NT2/D1 (cell line): Measurements from ENCODE around the gene FYCO1.

ENCODE experiments used
- DNase-seq: peaks from one replicate; pipeline ENCODE4 v3.0.0-alpha.2; 2011; ENCODE audit warnings: low read depth, low spot score
- H3K27me3 ChIP-seq: 2 replicates; pipeline ENCODE4 v1.6.0; 2011; ENCODE audit warnings: mild to moderate bottlenecking; ENCODE audit not compliant: insufficient read length, insufficient read depth
- H3K36me3 ChIP-seq: 2 replicates; pipeline ENCODE4 v1.6.1; 2011; ENCODE audit warnings: mild to moderate bottlenecking, low read length, mixed read lengths; ENCODE audit not compliant: insufficient read depth, insufficient read length
- H3K4me1 ChIP-seq: 2 replicates; pipeline ENCODE4 v1.5.1; 2011; ENCODE audit not compliant: insufficient read depth, insufficient read length
- H3K4me3 ChIP-seq: 2 replicates; pipeline ENCODE4 v1.5.1; 2011; ENCODE audit warnings: low read depth; ENCODE audit not compliant: insufficient read length
- H3K9ac ChIP-seq: 2 replicates; pipeline ENCODE4 v1.6.0; 2011; ENCODE audit warnings: low read depth; ENCODE audit not compliant: insufficient read length
- H3K9me3 ChIP-seq: 2 replicates; pipeline ENCODE4 v1.5.1; 2011; ENCODE audit warnings: mild to moderate bottlenecking, low read length; ENCODE audit not compliant: insufficient read depth
- SUZ12 ChIP-seq: IDR thresholded peaks from 2 replicates; pipeline ENCODE4 v1.6.1; 2011; ENCODE audit not compliant: insufficient read length, insufficient read depth; ENCODE audit errors: extremely low read depth
- YY1 ChIP-seq: IDR thresholded peaks from 2 replicates; pipeline ENCODE4 v1.6.1; 2011; ENCODE audit not compliant: insufficient read length, insufficient read depth
- ZNF274 ChIP-seq: IDR thresholded peaks from 2 replicates; pipeline ENCODE4 v1.6.1; 2011; ENCODE audit warnings: mild to moderate bottlenecking, low read depth, low read length

Gene FYCO1

DNA sequence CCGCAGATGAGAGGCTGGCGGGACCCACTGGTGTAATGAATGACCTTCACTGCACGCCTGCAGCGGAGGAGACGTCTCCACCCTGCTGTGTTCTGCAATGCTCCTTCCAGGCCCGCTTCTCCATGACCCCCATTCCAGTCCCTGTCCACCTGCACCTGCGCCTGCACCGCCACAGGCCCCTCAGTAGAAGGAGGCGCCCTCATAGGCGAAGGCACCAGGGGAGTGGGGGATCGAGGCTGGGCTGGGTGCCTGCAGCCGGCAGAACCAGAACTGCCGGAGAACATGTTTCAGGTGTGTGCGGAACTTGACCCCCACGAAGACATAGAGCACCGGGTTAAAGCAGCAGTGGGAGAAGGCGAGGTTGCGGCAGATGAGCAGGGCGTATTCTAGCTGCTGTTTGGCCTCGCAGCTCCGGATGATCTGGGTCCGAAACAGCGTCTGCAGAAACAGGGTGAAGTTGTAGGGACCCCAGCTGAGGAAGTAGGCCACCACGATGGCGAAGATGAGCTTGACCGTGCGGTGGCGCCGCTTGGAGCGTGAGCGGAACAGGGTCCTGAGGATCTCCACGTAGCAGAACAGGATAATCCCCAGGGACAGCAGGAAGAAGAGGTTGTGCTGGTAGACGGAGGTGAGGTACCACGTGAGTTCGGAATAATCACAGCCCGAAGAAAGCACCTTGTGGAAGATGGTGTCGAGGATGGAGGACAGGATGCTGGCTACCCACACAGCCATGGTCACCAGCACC lies 25.3 kb upstream of the FYCO1 start:
- Histone ChIP-seq H3K4me3 (no peak overlapping the region), H3K36me3 (no peaks in the 10 kb centered on the region), H3K27me3 (no peaks in the 10 kb centered on the region), H3K4me1 (no peaks in the 10 kb centered on the region), H3K9me3 (no peaks in the 10 kb centered on the region; the same call in 1 of the 2 replicates), H3K9ac (no peak overlapping the region)
- no peak for TF ChIP-seq SUZ12
- no peak for TF ChIP-seq ZNF274
- TF ChIP-seq YY1, result no peak
- DNase-seq, result no peak

GRCh38 chr3:46019707-46020106 lies 24.1 kb upstream of the FYCO1 start:
- Histone ChIP-seq H3K27me3 (no peaks in the 10 kb centered on the region), H3K4me1 (no peaks in the 10 kb centered on the region), H3K36me3 (no peaks in the 10 kb centered on the region), H3K9ac (no peak overlapping the region), H3K4me3 (no peak overlapping the region), H3K9me3 (no peaks in the 10 kb centered on the region; the same call in 1 of the 2 replicates)
- no peak for TF ChIP-seq YY1
- no peak for TF ChIP-seq SUZ12
- no peak for DNase-seq

DNA sequence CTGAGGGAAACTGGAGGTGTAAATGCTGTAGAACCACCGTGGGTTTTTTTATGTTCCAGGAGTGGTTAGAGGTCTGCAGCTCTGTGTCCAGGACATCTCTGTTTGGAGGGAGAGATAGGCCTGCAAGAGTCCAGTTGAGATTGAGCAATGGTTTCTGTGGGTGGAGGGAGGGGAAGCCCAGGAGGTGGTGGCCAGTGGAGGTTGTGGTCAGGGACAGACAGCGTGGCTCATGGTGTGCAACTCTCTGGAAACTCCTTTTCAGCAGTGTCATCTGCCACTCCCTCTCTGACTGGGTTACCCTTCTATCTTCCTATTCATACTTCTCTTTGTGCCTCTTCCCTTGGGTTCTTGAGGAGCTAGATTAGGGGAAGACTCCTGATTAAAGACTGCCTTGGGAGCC lies 22.1 kb upstream of the FYCO1 start:
- DNase-seq, result no peak
- no peaks in the 10 kb centered on the region; the same call in 1 of the 2 replicates for H3K9me3 ChIP-seq
- H3K36me3 ChIP-seq, result no peaks in the 10 kb centered on the region
- H3K4me1 ChIP-seq, result no peaks in the 10 kb centered on the region
- H3K4me3 ChIP-seq, result no peak overlapping the region
- no peak overlapping the region for H3K9ac ChIP-seq
- TF ChIP-seq SUZ12 (no peak), YY1 (no peak), ZNF274 (no peak)
- H3K27me3 ChIP-seq, result no peaks in the 10 kb centered on the region

DNA sequence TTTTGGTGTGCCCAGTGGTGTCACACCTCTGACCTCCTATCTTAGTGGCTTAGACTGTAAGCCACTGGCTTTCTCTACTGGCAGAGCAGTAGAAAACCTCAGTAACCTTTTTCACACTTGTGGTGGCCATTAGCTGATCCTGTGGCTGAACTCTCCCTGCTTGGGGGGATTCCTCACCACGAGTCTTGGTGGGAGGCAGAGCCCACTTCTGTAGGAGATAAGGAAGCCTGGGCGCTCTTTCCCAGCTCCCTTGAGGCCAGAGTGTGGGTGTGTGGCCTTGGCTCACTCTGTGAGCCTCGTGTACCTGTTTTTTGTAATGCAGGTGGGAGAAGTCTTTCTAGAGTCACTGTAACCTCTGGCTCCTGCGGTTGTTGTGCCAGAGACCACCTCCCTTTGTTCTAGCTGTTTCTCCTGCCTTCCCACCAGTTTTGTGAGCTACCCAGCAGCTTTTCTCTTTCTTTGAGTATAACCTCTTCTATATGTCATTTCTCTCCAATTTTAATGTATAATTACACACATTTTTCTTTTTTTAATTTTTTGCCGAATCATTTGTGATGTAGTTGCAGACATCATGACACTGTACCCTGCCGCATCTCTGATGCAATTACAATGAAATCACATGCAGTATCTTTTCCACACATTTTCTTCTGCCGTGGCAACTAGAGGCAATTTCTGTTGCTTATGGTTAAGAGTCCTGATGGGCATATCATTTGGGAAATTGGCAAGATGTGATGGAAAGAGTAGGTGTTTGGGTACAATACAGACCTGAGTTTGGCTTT lies 17.9 kb upstream of the FYCO1 start:
- H3K27me3 ChIP-seq, result no peaks in the 10 kb centered on the region
- H3K36me3 ChIP-seq, result no peaks in the 10 kb centered on the region
- DNase-seq, result no peak
- no peak overlapping the region for H3K4me3 ChIP-seq
- TF ChIP-seq SUZ12, result no peak
- no peak for TF ChIP-seq ZNF274
- TF ChIP-seq YY1, result no peak
- H3K9ac ChIP-seq, result no peak overlapping the region
- H3K9me3 ChIP-seq, result no peaks in the 10 kb centered on the region
- no peaks in the 10 kb centered on the region for H3K4me1 ChIP-seq

- Histone ChIP-seq H3K4me3 (no peak overlapping the region), H3K9me3 (no peaks in the 10 kb centered on the region), H3K4me1 (no peaks in the 10 kb centered on the region), H3K9ac (no peak overlapping the region), H3K36me3 (no peaks in the 10 kb centered on the region), H3K27me3 (no peaks in the 10 kb centered on the region)
- TF ChIP-seq YY1 (no peak), ZNF274 (no peak), SUZ12 (no peak)
- DNase-seq, result no peak
These were observed 16.6 kb upstream of the FYCO1 start for GRCh38 chr3:46012246-46012645.

GRCh38 chr3:46010519-46011113 lies 15.0 kb upstream of the FYCO1 start:
- no peaks in the 10 kb centered on the region for H3K27me3 ChIP-seq
- H3K9ac ChIP-seq, result no peak overlapping the region
- H3K4me1 ChIP-seq, result no peaks in the 10 kb centered on the region
- no peaks in the 10 kb centered on the region for H3K9me3 ChIP-seq
- no peak overlapping the region for H3K4me3 ChIP-seq
- no peak for DNase-seq
- H3K36me3 ChIP-seq, result no peaks in the 10 kb centered on the region
- TF ChIP-seq ZNF274 (no peak), SUZ12 (no peak), YY1 (no peak)

DNA sequence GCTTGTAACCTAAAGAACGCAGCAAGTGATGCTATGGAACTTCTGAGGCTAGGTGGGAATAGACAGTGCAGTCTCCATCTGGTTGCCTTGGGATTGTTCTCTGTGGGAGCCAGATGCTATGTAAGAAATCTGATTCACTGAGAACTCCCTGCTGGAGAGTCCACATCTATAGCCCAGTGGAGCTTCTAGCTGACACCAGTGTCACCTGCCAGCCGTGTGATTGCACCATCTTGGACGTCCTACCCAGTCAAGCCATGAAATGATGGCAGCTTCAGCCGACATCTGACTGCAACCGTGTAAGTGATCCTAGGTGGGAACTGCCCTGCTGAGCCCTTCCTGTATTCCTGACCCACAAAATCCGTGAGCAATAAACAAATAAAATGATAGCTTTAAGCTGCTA lies 12.4 kb upstream of the FYCO1 start:
- no peaks in the 10 kb centered on the region for H3K9me3 ChIP-seq
- no peaks in the 10 kb centered on the region for H3K36me3 ChIP-seq
- TF ChIP-seq YY1 (no peak), ZNF274 (no peak), SUZ12 (no peak)
- no peak for DNase-seq
- no peak overlapping the region for H3K4me3 ChIP-seq
- no peaks in the 10 kb centered on the region for H3K27me3 ChIP-seq
- H3K9ac ChIP-seq, result no peak overlapping the region
- H3K4me1 ChIP-seq, result no peaks in the 10 kb centered on the region
